Amniotic stem cell (primary cell): ENCODE data around the gene ANKS1B.
"Not testable (repeated sequence)": the region's sequence is repeated elsewhere in the genome, so short reads cannot be mapped to it uniquely, and the experiment has no call there.

Experiments used
- DNase-seq: peaks from one replicate; lab custom pipeline; 2025; lab: John Stamatoyannopoulos, UW

Gene ANKS1B

GRCh38 chr12:99704458-99704857, 280.3 kb downstream of the ANKS1B start:
- DNase-seq = no peak

GRCh38 chr12:99704036-99704435, 280.7 kb downstream of the ANKS1B start:
- DNase-seq = no peak

GRCh38 chr12:99700032-99700431, 284.7 kb downstream of the ANKS1B start:
- no peak for DNase-seq

GRCh38 chr12:99695050-99695449, 289.7 kb downstream of the ANKS1B start:
- DNase-seq = no peak

GRCh38 chr12:99686142-99686541, 298.6 kb downstream of the ANKS1B start:
- no peak for DNase-seq

- DNase-seq = no peak
Observed at GRCh38 chr12:99680276-99680675, 304.5 kb downstream of the ANKS1B start.

- DNase-seq = peak; percentile 17
Observed at GRCh38 chr12:99670635-99671034, 314.1 kb downstream of the ANKS1B start.

GRCh38 chr12:99658671-99659349, 325.9 kb downstream of the ANKS1B start:
- DNase-seq = no peak

GRCh38 chr12:99649551-99649950, 335.2 kb downstream of the ANKS1B start:
- DNase-seq = no peak

GRCh38 chr12:99648183-99648582, 336.6 kb downstream of the ANKS1B start:
- DNase-seq = no peak

- DNase-seq = no peak
Observed at GRCh38 chr12:99647453-99647852, 337.3 kb downstream of the ANKS1B start, which contains the start of gene GARIN6. Gene GARIN6 (plus strand): TSS chr12:99647753. CDS start chr12:99648175, 422 bp downstream.

GRCh38 chr12:99644629-99645028, 340.1 kb downstream of the ANKS1B start:
- no peak for DNase-seq

- DNase-seq = no peak
Observed at GRCh38 chr12:99627459-99627858, 357.3 kb downstream of the ANKS1B start.

GRCh38 chr12:99624591-99624990, 360.1 kb downstream of the ANKS1B start:
- DNase-seq = not testable (repeated sequence)

- DNase-seq = no peak
Observed at GRCh38 chr12:99620159-99620479, 364.6 kb downstream of the ANKS1B start.

GRCh38 chr12:99619389-99620158, 365.2 kb downstream of the ANKS1B start:
- DNase-seq = no peak

GRCh38 chr12:99618657-99619056, 366.1 kb downstream of the ANKS1B start:
- no peak for DNase-seq

GRCh38 chr12:99611599-99611998, 373.1 kb downstream of the ANKS1B start:
- DNase-seq = no peak

GRCh38 chr12:99611117-99611516, 373.6 kb downstream of the ANKS1B start:
- peak; percentile 31 for DNase-seq

- DNase-seq = no peak
Observed at GRCh38 chr12:99609455-99610181, 375.1 kb downstream of the ANKS1B start.

- DNase-seq = no peak
Observed at GRCh38 chr12:99600388-99600787, 384.3 kb downstream of the ANKS1B start.

GRCh38 chr12:99598785-99599184, 386.0 kb downstream of the ANKS1B start:
- DNase-seq = no peak

GRCh38 chr12:99596762-99597161, 388.0 kb downstream of the ANKS1B start:
- no peak for DNase-seq
